ENCODE data around the gene CRYAB. TPM values are rescaled to one million over a fixed set of nuclear protein-coding genes. Genes with fewer than 3 reads are reported as not detected.

CRYAB gene
- total RNA-seq (2014; rRNA removed; shearing (Covaris generic)), result 0.34 TPM in 1 of 2 replicates, not detected in the other

DNA sequence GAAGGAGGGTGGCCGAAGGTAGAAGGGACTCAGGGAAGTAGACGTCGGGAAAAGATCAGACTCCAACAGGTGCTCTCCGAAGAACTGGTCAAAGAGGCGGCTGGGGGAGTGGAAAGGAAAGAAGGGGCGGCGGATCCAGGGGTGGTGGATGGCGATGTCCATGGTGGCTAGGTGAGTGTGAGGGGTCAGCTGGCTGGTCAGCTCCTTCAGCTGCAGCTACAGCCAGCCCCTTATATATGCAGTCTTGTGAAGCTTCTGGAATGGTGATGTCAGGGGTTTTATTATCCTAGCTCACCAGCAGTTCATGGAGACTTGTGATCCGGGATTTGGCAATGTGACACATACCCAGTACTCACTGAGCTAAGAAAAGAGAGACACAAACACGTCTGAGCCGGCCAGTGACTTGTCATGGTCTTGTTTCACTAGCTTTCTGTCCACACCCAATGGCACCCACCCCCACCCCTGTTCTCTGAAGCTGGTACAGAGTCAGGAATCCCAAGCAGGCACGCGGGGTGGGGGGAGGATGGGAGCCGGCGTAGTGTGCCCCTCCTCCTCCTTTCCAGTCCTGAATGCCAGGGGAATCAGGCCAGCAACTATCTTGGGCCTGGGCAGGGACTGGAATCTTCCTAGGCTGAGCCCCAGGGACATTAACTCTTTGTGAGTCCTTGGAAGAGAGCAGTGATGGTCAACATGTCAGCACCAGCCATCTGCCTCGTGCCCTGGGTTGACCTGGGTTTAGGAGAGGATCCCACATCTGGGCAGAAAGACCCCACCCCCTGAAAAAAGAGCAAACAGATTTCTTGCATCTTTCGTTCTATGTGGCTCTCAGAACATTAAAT is at the start of gene CRYAB:
Gene CRYAB (minus strand): TSS at position 208 of the 839 bp plus-strand sequence. CDS start 46 bp downstream, at position 162.
- DNase-seq (ENCODE audit: low spot score), result peak; percentile 37

DNA sequence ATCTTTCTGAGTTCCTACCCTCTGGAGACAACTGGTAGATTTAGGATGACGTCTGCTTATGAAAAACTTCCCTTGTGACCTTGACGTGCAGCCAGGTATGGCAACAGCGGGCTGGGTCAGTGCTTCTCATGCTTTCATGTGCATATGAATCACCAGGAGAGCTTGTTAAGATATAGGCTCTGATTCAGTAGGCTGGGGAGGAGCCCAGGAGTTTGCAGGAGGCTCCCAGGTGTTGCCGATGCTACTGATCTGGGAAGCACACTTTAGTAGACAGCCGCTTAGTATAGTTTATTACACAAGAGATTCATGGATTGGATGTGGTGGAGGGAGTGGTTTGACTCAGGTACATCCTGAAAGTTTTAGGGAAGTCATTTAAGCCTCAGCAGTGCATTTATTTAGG is 49.3 kb upstream of the CRYAB start:
- DNase-seq (ENCODE audit: low spot score), result peak; percentile 44

DNA sequence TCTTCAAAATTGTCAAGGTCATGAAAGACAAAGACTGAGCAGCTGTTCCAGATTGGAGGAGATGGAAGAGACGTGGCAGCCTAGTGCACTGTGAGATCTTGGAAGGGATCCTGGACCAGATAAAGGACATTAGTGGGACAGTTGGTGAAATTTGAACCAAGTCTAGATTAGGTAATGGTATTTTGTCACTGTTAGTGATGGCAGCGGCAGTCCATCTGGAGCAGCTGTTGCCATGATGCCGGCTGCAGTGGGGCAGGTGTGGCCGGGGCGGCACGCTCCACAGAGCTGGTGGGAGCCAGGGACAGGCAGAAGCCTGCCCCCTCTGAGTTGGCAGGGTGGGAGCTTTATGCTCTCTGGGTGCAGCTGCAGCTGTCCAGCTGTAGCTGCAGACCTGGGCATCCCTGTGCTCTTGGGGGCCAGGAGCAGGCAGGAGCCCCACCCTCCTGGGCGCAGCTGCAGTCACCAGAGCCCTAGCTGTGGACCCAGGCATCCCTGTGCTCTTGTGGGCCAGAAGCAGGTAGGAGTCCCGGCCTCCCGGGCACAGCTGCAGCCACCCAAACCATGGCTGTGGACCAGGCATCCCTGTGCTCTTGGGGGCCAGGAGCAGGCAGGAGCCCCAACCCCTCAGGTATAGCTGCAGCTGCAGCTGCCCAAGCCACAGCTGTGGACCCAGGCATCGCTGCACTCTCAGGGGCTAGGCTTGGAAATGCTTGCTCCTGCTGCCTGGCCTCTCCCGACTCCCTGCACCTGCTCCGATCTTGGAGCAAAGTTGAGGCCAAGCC is 46.3 kb upstream of the CRYAB start:
- DNase-seq (ENCODE audit: low spot score), result no peak

- no peak for DNase-seq (ENCODE audit: low spot score)
Measured at GRCh38 chr11:111954154-111954553, 42.6 kb upstream of the CRYAB start.

GRCh38 chr11:111951565-111951964 is 40.0 kb upstream of the CRYAB start:
- no peak for DNase-seq (ENCODE audit: low spot score)

DNA sequence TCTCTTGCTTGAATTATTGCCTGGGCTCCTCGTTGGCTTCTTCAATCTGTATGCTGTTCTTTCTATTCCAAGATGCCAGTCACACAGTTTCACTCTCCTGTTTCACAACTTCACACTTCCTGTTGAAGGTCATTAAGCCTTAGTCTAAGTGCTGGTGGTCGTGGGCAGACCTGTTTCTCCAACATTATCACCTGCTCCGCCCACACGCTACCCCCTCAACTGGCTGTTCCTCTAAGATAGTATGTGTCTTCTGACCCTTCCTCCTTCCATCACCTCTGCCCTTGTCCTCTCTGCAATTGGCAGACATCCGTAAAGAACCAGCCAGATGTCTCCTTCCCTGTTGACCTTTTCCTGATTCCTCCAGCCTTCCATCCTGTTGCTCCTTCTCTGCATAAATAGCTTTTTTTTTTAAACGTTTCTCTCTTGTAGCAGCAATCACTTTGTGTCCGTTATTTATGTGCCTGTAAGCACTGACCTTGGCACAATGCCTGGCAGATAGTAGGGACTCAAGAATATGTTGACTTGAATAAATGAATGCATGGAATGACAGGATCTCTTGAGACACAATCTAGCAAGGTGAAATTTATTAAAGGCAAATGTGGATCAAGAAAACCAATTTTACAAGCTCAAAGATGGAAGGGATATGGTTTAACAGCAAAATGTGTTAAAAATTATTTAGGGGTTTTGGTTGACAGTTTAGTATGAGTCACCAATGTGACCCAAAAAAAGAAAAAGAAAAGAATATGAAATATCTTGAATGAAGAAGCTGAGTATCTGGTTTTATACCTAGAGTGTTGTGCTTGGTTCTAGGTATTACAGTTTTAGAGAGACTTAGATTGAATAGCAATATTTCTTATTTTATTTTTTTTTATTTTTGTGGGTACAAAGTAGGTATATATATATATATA is 38.2 kb upstream of the CRYAB start:
- no peak for DNase-seq (ENCODE audit: low spot score)

- no peak for DNase-seq (ENCODE audit: low spot score)
Measured at GRCh38 chr11:111947143-111947542, 35.6 kb upstream of the CRYAB start.

GRCh38 chr11:111946499-111946898 is 34.9 kb upstream of the CRYAB start:
- no peak for DNase-seq (ENCODE audit: low spot score)

DNA sequence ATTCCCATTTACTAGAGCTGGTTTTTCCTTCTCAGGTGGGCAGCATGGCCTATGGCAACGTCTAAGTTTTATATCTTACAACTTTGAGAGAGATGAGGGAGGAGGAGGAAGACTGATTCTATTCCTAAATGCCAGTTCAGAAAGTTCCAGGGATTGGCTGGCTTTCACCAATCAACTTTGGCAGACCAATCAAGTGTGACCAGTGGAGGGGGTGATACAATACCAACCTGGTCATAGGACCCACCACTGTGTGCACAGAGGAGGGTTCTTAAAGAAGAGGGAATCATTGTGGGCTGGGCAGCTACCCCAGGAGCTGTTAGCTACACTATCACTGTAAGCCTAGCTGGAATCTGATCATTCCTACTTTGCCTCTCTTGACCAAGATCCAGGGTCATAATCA is 33.6 kb upstream of the CRYAB start:
- no peak for DNase-seq (ENCODE audit: low spot score)

DNA sequence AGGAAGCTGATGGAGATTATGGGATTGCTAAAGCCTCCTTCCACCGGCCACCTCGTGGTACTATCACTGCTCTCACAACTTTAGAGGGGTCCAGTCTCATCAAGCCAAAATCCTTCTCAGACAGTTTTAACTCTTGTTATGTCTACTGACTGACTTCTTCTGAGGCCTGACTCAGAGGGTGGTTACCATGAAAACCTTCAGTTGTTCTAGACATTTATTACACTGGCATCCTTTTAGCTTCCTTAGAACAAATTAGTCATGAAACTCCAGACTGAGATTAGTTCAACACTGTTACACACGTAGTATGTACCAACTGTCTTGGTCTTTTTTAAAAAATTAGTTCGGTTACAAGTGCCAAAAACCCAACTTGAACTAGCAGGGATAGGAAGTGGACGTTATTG is 33.1 kb upstream of the CRYAB start:
- DNase-seq (ENCODE audit: low spot score), result peak; percentile 55

- no peak for DNase-seq (ENCODE audit: low spot score)
Measured at GRCh38 chr11:111944139-111944538, 32.6 kb upstream of the CRYAB start.

DNA sequence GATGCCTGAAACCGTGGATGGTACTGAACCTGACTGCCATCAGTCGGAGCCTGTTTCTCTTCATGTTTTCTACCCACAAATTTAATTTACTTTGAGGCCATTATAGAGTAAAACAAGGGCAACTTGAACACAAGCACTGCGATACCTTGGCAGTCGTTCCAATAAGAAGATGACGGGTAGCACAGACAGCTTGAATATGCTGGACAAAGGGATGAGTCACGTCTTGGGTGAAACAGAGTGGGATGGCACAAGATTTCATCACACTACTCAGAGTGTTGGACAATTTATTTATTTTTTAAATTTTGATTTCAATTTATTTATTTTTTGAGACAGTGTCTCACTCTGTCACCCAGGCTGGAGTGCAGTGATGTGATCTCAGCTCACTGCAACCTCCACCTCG is 31.3 kb upstream of the CRYAB start:
- DNase-seq (ENCODE audit: low spot score), result peak; percentile 55

DNA sequence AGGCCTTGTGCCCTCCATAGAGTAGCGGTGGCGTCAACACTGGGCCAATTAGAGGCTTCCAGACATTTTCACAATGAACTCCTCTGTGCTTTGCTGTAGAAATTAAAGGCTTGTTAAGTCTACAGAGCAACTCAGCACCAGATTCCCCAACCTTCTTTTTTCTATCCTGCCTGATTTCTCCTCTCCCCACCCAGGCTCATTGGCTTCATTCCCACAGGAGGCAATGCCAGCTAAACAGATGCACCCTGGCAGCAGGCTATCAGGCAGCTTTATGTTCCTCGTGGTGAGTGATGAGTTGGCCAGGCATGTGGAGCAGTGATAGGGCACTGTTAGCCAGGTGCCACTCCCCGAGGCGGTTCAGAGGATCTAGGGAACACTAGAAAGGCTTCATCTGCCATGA is 30.4 kb upstream of the CRYAB start:
- DNase-seq (ENCODE audit: low spot score), result peak; percentile 39

GRCh38 chr11:111939836-111940604 is 28.4 kb upstream of the CRYAB start:
- peak; percentile 68 for DNase-seq (ENCODE audit: low spot score)

GRCh38 chr11:111938687-111939160 is 27.2 kb upstream of the CRYAB start:
- DNase-seq (ENCODE audit: low spot score), result peak; percentile 29

DNA sequence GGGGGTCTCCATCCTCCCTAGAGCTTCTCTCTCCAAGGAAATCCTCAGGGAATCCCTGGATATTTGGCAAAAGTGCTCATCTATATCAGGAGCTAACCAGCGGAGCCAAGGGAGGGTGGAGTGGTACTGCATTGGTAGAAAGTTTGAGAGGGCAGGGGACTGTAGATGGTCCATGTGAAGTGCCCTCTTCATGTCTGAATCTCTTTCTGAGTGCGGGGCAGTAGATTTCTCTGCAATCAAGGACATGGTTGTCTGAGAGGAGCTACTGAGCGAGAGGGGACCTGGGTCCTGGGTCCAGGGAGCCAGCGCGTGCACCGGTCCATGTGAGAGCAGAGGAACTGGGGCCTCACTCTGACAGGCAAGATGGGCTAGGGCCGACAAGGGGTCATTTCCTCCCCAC is 26.3 kb upstream of the CRYAB start:
- no peak for DNase-seq (ENCODE audit: low spot score)

DNA sequence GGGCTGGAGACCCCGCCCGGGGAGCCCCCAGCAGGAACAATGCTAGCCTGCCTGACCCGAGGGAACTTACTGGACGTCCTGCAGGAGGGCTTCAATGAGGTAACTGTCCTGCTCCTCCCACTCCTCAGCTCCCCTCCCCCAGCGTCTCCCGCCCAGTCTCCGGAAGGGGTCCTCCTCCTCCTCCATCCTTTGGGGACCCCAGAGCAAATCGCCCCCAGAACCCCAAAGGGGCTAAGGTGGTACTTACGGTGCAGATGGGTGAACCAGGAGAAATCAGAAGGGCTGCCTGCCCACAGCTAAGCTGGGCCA is 25.8 kb upstream of the CRYAB start:
- no peak for DNase-seq (ENCODE audit: low spot score)

- DNase-seq (ENCODE audit: low spot score), result no peak
Measured at GRCh38 chr11:111936040-111936540, 24.5 kb upstream of the CRYAB start.

- DNase-seq (ENCODE audit: low spot score), result no peak
Measured at GRCh38 chr11:111935317-111936039, 23.9 kb upstream of the CRYAB start.

DNA sequence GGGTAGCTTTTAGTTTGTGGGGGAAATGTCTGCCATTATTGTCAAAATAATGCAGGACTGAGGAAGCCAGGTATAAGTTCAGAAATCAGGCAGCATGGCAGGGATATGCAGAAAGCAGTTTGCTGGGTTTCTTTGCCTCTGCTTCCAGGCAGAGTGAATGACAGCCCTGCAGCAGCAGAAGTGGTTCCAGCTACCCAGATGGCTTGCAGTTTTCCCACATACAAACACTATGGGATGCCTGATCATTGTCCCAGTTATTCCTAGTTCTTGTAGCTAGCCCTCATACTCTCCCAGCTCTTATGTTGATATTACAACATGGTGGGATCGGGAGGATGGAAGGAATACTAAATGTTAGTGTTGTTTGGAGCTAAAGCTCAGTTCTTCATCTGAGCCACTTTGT is 22.7 kb upstream of the CRYAB start:
- DNase-seq (ENCODE audit: low spot score), result no peak
